Measurements from ENCODE around the gene CDC5L. TPM values are rescaled to one million over a fixed set of nuclear protein-coding genes. Genes with fewer than 3 reads are reported as not detected.

Gene CDC5L
- polyA plus RNA-seq, 1 donor (not counting 4 experiments of a cell fraction or from before 2014, with no cell fraction given): 16.6 TPM

GRCh38 chr6:44373051-44373450 lies 14.5 kb upstream of the CDC5L start:
- H3K36me3 ChIP-seq (ENCODE audit: control insufficient read depth in 2 of 2, extremely low read depth in 1 of 2, insufficient read depth in 2 of 2, low read length in 2 of 2): no peaks in the 10 kb centered on the region
- H3K9me1 ChIP-seq (ENCODE audit: control insufficient read depth, extremely low read depth, insufficient read depth, low read length): no peaks in the 10 kb centered on the region
- no peak for DNase-seq (ENCODE audit: low read depth, low spot score)
- dilution Hi-C loops (cut with MboI; ENCODE audit: extremely low pct_ligation_motif_present, low sequenced_read_pairs): no loop called here
- no peak overlapping the region for H3K9ac ChIP-seq (ENCODE audit: control insufficient read depth, extremely low read depth, insufficient read depth, low read length)
- H3K79me2 ChIP-seq (ENCODE audit: control insufficient read depth, insufficient read depth, low read length): no peaks in the 10 kb centered on the region
- no peaks in the 10 kb centered on the region for H3K9me3 ChIP-seq (ENCODE audit: control insufficient read depth, low read depth, low read length)
- H3K4me3 ChIP-seq (ENCODE audit: control insufficient read depth in 2 of 3, extremely low read depth in 1 of 3, insufficient read depth in 2 of 3, low read depth in 1 of 3, low read length in 3 of 3): no peak overlapping the region
- TF ChIP-seq EZH2 (IDR thresholded peaks at IDR 0.05; ENCODE audit: low read length): no peak
- no peak for TF ChIP-seq CTCF (optimal IDR thresholded peaks at IDR 0.05 in 1 of 3, IDR thresholded peaks at IDR 0.05 in 1 of 3, conservative IDR thresholded peaks at IDR 0.05 in 1 of 3; ENCODE audit: extremely low read depth in 1 of 3, insufficient read depth in 2 of 3, low read length in 3 of 3)
- H3K4me1 ChIP-seq (ENCODE audit: control insufficient read depth, extremely low read depth, insufficient read depth, low read length): peaks cover 16% of the 10 kb centered on the region
- no peaks in the 10 kb centered on the region for H3K27me3 ChIP-seq (ENCODE audit: control insufficient read depth, extremely low read depth, insufficient read depth, low read length)
- no peak overlapping the region for H3K27ac ChIP-seq (ENCODE audit: control insufficient read depth, insufficient read depth, low read length)
- no peaks in the 10 kb centered on the region for H4K20me1 ChIP-seq (ENCODE audit: control insufficient read depth, extremely low read depth, insufficient read depth, low read length)
- no peak overlapping the region for H2AFZ ChIP-seq (ENCODE audit: control insufficient read depth, low read length)
- peak overlapping the region; percentile 41 for H3K4me2 ChIP-seq (ENCODE audit: control insufficient read depth, extremely low read depth, insufficient read depth, low read depth, low read length)
- no peak for FAIRE-seq

GRCh38 chr6:44373787-44374186 lies 13.7 kb upstream of the CDC5L start:
- no peaks in the 10 kb centered on the region for H3K9me1 ChIP-seq (ENCODE audit: control insufficient read depth, extremely low read depth, insufficient read depth, low read length)
- H3K79me2 ChIP-seq (ENCODE audit: control insufficient read depth, insufficient read depth, low read length): no peaks in the 10 kb centered on the region
- no peak overlapping the region for H3K4me3 ChIP-seq (ENCODE audit: control insufficient read depth in 2 of 3, extremely low read depth in 1 of 3, insufficient read depth in 2 of 3, low read depth in 1 of 3, low read length in 3 of 3)
- H3K9ac ChIP-seq (ENCODE audit: control insufficient read depth, extremely low read depth, insufficient read depth, low read length): no peak overlapping the region
- H4K20me1 ChIP-seq (ENCODE audit: control insufficient read depth, extremely low read depth, insufficient read depth, low read length): no peaks in the 10 kb centered on the region
- H3K9me3 ChIP-seq (ENCODE audit: control insufficient read depth, low read depth, low read length): no peaks in the 10 kb centered on the region
- H3K27me3 ChIP-seq (ENCODE audit: control insufficient read depth, extremely low read depth, insufficient read depth, low read length): no peaks in the 10 kb centered on the region
- DNase-seq (ENCODE audit: low read depth, low spot score) (no peak), FAIRE-seq (no peak)
- H3K4me1 ChIP-seq (ENCODE audit: control insufficient read depth, extremely low read depth, insufficient read depth, low read length): peaks cover 16% of the 10 kb centered on the region
- no peak overlapping the region for H3K27ac ChIP-seq (ENCODE audit: control insufficient read depth, insufficient read depth, low read length)
- dilution Hi-C loops (cut with MboI; ENCODE audit: extremely low pct_ligation_motif_present, low sequenced_read_pairs): no loop called here
- TF ChIP-seq CTCF (optimal IDR thresholded peaks at IDR 0.05 in 1 of 3, IDR thresholded peaks at IDR 0.05 in 1 of 3, conservative IDR thresholded peaks at IDR 0.05 in 1 of 3; ENCODE audit: extremely low read depth in 1 of 3, insufficient read depth in 2 of 3, low read length in 3 of 3) (no peak), EZH2 (IDR thresholded peaks at IDR 0.05; ENCODE audit: low read length) (no peak)
- H3K36me3 ChIP-seq (ENCODE audit: control insufficient read depth in 2 of 2, extremely low read depth in 1 of 2, insufficient read depth in 2 of 2, low read length in 2 of 2): no peaks in the 10 kb centered on the region
- no peak overlapping the region for H2AFZ ChIP-seq (ENCODE audit: control insufficient read depth, low read length)
- no peak overlapping the region for H3K4me2 ChIP-seq (ENCODE audit: control insufficient read depth, extremely low read depth, insufficient read depth, low read depth, low read length)
